Fibroblast of gingiva (primary cell): ENCODE measurements around the gene CDKN1A.
"Not testable (repeated sequence)": the region's sequence is repeated elsewhere in the genome, so short reads cannot be mapped to it uniquely, and the experiment has no call there.

ENCODE experiments used
- DNase-seq: peaks from one replicate; pipeline ENCODE4 v3.0.0-alpha.2; 2011; ENCODE audit warnings: low read depth

CDKN1A gene

DNA sequence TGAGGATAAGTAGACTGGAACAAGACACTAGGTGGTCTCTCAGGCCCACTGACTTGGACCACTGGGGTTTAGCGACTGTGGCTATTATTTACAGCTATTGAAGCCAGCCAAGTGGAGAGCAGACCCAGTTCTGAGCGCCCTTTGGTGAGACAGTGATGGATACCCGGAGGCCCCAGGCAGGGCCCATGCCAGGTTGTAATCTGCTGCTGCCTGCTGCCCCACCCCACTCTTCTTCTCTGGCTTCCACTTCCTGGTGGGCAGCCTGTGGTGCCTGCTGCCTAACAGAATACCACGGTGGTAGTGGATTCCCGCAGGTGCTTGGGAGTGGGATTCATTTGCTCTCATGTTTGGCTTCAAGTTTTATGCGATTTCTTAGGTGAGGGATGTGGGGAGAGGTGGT is 19.7 kb downstream of the CDKN1A start:
- DNase-seq: no peak

DNA sequence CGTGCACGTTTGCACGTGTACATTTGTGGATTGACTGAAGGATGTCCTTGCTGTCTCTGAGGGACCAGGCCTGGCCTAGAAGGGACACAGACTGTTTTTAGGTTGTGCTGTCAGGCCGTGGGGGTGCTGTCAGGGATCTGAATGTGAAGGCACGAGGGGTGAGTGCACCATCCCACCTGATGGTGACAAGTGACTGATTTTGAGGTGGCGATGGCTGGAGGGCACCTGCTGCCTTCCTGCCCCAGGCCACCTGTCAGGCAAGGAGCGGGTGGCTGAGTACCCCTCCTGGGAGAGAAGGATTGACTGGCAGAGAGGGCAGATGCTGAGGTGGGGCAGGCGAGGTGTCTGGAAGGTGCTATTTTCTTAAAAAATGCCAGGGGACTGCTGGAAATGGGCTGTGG is 20.4 kb downstream of the CDKN1A start:
- no peak for DNase-seq

DNA sequence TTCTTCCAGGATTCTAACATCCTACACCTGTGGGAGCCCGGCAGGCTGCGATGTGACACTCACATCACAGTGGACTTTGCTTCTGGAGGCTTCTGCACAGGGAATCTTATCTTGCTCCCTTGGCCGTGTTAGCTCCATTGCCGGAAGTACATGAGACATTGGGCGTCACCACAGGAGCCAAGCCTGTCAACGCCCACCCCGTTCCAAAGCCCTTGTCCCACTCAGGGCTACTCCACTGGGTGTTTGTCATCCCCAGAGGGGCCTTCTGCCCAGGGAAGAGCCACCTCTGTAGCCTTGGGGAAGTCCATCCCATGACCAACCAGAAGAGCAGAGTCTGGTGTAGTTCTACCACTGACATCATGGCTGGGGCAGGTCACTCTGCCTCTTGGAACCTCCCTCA is 20.8 kb downstream of the CDKN1A start:
- DNase-seq: no peak

DNA sequence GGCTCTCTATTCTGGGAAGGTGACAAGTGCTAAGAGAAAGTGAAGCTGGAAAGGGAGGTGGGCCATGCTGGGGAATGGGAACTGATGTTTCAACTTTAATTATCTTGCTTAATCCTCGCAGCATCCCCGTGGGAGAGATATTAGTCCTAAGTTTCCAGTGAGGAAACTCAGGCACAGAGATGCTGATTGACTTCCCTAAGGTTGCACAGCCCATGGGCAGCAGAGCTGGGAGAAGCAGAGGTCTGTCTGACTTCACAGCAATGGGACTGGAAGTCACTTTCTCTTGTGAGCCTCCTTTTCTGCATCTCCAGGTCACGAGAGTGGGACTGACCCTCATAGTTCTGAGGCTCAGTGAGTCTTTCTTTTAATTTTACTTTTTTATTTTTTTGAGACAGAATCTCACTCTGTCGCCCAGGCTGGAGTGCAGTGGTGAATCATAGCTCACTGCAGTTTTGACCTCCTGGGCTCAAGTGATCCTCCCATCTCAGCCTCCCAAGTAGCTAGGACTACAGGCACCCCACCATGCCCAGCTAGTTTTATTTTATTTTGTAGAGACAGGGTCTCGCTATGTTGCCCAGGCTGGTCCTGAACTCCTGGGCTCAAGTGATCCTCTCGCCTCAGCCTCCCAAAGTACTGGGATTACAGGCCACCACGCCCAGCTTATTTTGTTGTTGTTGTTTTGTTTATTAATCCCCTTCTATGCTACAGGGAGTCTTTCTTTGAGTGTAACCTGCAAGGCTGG is 21.7 kb downstream of the CDKN1A start:
- no peak for DNase-seq

DNA sequence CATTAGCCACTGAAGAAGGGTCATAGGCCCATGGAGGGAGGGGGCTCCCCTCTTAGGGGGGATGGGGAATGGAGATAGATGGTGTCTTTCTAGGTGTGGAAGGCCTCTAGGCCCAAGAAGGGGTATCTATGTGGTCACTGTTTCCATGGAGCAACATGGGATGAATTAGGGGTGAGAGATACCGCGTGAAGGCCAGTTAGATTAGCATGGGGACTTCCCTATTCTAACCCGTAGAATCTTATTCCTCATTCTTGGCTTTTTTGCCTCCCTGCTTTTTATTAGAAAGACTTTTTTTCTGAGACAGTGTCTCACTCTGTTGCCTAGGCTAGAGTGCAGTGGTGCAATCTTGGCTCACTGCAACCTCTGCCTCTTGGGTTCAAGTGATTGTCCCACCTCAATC is 22.3 kb downstream of the CDKN1A start:
- no peak for DNase-seq

DNA sequence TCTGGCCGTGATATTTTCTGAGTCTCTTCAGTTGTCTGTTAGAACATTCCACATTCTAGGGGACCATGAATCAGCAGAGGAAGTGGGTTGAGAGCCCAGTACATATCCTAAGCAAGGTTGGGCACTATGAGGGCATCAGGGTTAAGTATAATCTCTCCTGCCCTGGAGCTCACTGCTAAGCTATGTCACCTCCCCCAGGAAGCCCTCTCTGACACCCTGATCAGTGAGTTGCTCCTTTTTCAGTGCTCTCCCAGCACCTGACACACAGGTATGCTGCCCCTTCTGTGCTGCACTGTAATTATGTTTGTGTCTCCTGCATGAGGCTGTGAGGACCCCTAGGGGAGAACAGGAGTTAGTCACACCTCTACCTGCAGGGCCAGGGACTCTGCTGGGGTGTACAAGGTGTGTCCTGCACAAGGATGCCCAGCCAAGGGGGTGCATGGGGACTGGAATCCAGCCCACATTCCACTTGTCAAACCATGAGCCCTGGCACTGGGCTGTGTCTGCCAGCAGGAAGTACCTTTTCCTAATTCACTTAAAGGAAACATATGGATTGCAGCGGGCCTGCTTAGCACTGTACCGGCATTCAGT is 23.0 kb downstream of the CDKN1A start:
- DNase-seq: no peak

DNA sequence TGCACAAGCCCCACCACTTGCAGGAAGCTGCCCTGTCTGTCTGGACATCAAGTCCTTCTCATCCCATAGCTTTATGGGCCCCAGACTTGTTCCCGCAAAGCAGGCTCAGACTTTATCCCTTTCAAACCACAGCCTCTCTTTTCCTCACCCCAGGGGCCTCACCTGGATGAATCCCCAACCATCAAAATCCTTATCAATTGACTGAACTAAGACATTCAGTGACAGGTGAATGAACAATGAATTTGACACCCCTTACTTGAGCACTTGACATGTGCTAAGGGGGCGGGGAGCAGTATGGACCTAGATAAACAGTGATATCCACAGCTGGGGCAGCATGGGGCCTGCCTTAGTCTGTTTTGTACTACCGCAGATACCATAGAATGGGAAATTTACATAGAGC is 24.1 kb downstream of the CDKN1A start:
- DNase-seq: no peak

DNA sequence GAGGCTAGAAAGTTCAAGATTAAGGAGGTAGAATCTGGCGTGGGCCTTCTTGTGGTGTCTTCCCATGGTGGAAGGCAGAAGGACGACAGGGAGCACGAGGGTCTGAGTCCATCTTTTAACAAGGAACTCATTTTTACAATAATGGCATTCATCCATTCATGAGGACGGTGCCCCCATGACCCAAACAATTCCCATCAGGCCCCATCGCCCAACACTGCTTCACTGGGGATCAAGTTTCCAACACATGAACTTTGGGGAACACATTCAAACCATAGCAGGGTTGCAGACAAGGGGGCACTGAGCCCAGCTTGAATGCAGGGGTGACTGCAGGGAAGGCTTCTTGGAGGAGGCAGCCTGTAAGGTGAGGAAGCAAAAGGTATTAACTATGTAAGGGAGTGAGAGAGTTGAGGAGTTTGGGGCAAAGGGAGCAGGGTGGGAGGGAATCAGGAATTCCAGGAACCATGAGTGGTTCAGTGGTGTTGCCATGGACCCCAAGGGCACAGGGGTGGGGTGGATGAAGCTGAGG is 24.6 kb downstream of the CDKN1A start:
- no peak for DNase-seq

DNA sequence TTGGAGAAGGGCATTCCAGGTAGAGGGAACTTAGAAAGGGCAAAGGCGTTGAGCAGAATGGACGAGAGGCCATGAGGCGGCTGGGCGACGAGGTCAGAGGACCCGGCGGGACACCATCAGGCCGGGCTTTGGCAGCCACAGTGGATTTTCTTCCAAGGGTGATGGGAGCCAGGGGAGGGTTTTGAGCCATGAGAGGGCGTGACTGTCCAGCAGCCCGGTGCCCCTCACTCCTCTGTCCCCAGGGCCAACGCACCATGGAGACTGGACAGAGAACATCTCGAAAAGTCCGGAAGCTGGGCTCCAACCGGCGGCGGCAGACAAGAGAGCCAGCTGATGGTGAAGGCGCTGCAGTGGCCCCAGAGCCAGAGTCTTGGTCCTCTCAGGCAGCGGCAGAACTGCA is 25.5 kb downstream of the CDKN1A start:
- DNase-seq: no peak

DNA sequence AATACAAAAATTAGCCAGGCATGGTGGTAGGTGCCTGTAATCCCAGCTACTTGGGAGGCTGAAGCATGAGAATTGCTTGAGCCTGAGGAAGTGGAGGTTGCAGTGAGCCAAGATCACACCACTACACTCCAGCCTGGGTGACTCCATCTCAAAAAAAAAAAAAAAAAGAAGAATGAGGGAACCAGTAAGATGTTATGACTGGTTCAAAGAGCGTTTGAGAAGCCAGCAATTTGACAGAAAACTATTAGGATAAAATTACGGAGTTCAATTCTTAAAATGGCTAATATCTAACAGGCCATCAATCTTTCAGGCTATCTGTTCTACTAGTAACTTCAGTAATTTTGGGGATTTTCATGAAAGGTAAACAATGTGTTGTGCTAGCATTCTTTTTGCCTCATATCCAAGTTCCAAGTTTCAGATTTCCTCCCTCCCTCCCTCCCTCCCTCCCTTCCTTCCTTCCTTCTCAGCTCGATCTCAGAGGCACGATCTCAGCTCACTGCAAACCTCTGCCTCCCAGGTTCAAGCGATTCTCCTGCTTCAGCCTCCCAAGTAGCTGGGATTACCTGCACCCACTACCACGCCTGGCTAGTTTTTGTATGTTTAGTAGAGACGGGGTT is 26.6 kb downstream of the CDKN1A start:
- DNase-seq: not testable (repeated sequence)

DNA sequence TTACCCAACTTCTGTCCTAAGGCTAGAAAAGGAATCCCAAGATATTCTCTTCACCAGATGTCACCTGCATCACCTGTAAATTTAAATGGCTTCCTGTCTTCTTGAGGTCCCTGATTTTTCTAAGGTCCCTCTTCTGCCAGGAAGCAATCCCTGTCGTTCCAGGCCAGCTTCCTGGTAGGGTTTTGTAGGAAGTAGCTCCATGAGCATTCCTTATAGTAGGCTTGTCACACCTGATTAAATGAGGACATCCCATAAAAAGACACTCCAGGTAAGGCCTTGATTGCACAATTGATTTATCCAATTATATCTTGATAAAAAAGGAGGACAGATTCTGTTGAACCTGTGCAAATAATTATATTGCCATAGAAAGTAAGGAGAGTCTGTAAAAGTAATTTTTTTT is 27.8 kb downstream of the CDKN1A start:
- no peak for DNase-seq

DNA sequence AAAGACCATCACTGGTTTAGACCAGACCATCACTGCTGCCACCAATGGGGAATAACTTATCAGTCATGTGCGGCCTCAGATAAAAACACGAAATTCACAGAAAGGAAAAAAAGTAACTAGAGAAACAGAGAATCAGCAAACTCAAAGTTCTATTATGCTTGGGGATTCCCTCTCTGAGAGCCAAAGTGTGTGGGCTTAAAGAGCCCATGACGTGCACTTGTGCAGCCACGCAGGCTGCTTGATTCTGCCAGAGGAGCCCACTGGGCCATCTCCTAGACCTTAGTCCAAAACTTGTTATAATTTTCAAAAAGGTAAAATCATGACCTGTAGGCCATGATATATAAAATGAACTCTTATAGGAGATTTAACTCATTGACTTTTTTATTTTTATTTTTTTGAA is 34.3 kb downstream of the CDKN1A start:
- no peak for DNase-seq

DNA sequence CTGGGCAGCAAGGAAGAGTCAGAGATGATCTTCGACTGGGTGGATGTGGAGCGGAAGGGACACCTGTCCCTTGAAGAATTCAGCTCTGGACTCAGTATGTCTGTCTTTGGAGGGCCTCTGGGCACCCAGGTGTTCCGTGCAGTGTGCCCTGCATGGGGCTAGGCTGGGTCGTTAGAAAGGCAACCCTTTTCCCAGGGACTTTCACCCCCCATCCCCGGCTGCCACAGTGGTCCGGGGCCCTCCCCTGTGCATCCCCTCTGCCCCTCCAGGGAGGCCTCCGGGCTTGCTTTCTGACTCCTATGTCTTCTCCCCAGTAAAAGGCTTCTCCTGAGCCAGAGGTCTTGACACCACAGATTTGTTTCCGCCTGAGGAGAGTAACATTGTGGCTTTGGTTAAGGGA is 35.3 kb downstream of the CDKN1A start:
- DNase-seq: no peak

DNA sequence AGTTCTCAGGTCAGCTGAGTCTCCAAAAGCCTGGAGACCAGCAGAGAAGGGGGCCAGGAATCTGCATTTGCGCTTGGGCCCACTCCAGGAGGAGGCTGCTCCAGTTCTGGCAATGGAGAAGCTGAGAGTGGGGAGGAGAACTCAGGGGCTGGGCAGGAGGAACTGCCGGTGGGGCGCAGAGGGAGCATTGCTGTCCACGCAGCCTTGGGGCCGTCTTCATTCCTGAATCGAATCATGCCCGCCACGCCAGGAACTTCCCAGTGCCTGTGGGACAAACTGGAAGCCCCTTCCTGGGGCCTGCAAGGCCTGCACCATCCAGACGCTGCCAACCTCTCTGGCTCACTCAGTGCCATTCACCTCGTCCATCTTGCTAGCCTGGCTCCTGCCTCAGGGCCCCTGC is 36.0 kb downstream of the CDKN1A start:
- DNase-seq: no peak

DNA sequence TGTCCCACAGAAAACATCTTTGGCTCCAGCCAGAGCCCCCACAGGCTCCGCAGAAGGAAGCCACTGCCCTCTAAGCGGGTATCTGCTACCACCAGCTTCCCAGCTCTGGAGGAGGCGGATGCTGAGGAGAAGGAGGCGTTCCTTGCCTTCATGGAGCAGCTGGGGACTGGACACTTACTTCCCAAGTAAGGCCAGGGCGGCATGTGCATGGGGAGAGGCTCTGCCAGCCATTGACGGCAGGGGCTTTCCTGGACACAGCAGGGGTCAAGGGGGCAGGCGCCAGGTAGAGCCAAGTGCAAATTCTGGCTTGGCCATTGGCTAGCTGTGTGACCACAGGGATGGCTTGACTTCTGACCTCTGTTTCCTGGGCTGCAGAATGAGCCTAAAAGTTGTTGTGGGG is 37.0 kb downstream of the CDKN1A start:
- DNase-seq: no peak

DNA sequence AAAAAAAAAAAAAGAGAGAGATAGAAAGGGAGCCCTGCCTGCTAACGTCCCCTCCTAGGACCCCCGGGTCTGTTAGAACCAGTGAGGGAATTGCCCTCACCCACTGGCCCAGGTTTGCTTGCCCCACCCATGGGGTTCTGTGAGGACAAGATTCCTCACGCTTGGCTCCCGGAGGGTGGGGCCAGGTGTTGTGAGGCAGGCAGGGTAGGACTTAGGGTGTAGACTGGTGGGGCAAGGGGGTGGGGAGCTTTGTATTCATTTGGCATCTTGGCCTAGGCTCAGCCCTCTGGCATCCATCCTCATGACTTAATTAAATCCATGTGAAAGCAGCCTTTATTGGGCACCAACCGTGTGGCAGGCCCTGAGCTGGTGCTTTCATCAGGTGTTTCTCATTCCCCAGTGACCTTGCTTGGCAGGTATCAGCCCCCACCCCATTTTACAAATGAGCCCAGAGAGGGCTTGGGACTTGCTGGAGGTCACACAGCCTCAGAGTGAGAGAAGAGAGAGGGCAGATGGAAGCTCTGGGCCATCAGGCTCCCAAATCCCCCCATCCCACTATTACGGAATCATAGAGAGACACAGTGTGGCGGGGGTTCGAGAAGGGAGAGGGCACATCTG is 38.1 kb downstream of the CDKN1A start:
- no peak for DNase-seq

DNA sequence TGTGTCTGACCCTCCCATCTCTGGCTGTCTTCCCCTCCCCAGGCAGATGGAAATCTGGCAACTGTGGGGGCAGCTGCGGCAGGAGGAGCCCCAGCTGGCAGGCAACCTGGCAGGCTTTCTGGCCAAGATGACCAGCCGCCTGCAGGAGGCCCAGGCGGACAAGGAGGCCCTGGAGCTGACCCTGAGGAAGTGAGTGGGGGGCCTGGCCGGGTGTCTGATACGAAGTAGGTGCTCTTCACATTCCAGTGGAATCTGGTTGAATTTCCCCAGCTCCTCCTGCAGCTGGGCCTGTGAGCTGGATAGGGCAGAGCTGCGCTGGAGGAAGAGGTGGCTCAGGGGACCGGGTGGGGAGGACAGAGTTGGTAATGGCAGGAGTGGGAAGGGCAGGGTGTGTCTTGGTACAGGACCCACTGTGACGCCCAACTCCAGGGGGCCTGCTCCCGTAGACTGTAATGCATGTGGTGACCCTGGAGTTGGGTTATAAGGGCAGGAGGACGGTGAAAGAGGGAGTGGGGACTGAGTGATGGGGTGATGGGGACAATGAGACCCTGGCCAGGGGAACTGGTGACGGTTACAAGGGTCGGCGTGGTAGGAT is 38.8 kb downstream of the CDKN1A start:
- no peak for DNase-seq

DNA sequence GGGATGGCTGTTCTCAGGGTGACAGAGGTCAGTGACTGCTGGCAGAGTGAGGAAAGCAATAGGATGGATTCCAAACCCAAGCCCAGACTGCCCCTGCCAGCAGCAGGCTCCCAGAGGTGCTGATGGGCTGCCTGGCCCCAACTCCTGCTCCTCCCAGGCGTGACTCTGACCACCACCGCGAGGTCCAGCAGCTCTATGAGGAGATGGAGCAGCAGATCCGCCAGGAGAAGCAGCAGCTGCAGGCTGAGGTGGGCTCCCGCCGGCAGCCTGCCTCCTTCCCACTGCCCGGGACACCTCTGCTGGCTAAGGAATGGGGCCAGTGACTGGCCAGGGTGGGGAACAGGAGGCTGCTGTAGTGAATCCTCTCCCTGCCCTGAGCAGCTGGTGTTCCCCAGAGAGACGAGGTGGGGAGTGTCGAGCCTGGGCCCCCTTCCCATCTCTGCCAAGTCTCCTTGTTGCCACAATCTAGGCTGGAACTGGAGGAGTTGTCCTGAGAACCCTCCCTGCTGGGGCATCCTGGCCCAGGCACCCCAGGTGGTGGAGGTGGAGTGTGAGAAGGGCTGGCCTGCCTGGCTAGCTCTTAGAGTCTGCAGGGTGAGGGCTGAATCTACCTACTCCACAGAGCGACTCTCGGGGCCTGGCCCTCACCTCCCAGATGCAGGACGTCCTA is 39.5 kb downstream of the CDKN1A start:
- DNase-seq: no peak

DNA sequence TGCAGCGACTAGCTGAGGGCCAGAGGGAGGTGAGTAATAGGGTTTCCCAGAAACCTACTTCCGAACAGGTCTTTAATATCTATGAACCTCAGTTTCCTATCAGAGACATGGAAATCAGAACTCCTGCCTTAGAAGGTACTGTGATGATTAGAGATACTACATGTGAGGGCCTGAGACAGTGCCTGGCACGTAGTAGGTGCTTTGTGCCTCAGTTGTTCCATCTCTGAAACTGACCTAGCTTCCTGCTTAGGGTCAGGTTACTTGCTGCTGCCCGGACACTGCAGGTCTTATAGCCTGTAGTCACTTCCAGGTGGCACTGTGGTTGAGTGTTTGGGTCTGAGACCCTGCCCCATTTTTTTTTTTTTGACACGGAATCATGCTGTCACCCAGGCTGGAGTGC is 40.0 kb downstream of the CDKN1A start:
- DNase-seq: no peak

DNA sequence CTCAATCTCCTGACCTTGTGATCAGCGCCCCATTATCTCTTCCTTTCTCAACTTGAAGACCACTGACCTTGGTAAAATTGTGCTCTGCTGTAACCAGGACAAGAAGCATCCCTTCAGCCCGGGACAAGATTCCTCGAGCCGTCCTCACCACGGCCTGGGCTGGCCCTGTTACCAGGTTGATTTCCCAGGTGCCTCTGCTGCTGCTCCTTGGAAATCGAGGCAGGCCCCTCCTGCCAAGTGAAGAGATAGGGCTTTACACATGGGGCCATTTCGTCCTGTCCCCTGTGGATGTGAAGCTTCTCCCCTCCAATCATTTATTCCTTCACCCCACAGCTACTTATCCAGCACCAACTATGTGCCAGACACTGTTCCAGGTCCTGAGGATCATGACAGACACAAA is 40.6 kb downstream of the CDKN1A start:
- no peak for DNase-seq

DNA sequence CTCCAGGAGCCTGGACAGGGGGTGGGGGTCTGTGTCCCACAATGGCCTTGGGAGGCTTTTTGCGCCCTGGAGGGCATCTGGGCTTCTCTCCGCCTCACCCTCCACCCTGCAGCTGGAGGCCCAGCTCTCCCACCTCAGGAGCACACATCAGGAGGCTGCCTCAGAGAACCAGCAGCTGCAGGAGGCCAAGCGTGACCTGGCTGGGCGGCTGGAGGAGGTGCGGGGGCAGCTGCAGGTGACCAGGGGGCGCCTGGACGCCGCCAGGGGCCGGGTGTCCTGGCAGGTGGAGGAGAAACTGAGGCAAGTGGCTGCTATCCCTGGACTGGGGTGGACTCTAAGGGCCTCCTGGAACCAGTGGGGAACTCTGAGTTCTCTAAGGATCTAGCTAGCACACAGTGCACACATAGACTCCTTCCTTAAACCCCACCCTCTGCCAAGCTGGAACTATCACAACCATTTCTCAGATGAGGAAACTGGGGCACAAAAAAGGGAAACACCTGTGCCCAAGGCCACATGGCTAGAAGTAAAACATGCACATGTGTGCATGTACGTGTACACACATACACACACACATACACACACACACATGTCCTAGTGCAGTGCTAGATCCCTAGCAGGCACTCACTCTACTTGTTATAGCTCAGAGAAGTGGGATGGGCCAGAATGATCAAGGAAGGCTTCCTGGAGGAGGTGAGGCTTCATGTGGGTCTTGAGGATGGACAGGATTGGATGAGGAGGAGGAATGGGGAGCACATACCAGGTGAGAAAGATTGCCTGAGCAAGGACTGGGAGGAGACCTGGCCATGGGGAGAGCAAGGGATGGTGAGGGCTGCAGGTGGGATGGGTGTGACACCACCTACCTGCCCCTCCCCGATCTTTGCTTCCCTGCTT is 42.0 kb downstream of the CDKN1A start:
- DNase-seq: no peak
